HG02571 (cell line): ENCODE results near the gene TRIM41.

Source experiments
- ATAC-seq: cut with Tn5 transposase; IDR thresholded peaks from one replicate; pipeline ENCODE4 v1.9.1; 2021; ENCODE audit warnings: mild to moderate bottlenecking, moderate library complexity; ENCODE audit not compliant: unreplicated experiment

TRIM41 gene

DNA sequence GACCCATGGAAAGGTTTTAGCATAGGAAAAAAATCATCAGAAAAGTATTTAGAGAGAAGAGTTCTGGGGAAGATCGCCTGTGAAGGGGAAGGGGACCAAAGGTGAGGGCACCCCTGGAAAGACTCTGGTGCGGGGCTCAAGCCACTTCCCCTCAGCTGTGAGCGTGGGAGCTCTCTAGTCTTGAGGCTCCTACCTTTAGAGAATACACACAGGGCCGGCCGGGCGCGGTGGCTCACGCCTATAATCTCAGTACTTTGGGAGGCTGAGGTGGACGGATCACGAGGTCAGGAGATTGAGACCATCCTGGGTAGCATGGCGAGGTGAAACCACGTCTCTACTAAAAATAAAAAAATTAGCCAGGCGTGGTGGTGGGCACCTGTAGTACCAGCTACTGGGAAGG is 6.9 kb downstream of the TRIM41 start:
- no peak for ATAC-seq

DNA sequence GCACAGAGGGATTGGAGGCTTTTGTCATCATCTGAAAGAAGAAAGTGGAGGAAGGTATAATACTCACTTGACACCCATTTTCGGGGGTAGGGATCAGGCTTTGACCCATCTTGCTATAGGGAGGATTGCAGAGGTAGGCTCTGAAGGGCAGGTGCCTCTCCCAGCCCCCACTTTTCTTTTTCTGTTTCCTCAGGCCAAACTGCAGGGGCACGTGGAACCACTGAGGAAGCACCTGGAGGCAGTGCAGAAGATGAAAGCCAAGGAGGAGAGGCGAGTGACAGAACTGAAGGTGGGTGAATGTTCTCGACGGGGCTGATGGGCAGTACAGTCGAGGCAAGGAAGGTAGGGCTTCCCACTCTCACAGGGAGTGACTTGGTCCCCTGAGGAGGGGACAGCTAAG is 7.5 kb downstream of the TRIM41 start:
- no peak for ATAC-seq

GRCh38 chr5:181231432-181231831 is 8.4 kb downstream of the TRIM41 start:
- no peak for ATAC-seq

GRCh38 chr5:181232593-181232992 is 9.5 kb downstream of the TRIM41 start:
- ATAC-seq = no peak

- no peak for ATAC-seq
Measured at GRCh38 chr5:181233088-181233800, 10.2 kb downstream of the TRIM41 start.

DNA sequence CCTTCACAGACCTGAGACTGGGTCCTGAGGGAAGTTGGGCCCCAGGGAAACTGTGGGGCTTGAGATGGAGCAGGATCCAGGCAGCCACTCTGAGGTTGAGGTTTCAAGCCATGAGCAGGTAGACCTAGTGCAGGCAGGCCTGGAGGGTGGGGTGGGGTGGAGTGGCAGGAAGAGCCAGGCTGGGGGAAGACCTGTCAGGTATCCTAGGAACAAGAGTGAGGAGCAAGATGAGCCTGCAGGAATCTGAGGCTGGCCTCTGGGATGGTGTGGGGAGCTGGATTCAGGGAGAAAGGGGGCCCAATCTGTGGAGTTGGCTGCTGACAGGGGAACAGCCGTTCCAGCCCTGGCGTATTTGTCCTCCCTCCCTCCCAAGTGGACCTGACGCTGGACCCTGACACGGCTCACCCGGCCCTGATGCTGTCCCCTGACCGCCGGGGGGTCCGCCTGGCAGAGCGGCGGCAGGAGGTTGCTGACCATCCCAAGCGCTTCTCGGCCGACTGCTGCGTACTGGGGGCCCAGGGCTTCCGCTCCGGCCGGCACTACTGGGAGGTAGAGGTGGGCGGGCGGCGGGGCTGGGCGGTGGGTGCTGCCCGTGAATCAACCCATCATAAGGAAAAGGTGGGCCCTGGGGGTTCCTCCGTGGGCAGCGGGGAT is 10.8 kb downstream of the TRIM41 start:
- ATAC-seq = no peak

DNA sequence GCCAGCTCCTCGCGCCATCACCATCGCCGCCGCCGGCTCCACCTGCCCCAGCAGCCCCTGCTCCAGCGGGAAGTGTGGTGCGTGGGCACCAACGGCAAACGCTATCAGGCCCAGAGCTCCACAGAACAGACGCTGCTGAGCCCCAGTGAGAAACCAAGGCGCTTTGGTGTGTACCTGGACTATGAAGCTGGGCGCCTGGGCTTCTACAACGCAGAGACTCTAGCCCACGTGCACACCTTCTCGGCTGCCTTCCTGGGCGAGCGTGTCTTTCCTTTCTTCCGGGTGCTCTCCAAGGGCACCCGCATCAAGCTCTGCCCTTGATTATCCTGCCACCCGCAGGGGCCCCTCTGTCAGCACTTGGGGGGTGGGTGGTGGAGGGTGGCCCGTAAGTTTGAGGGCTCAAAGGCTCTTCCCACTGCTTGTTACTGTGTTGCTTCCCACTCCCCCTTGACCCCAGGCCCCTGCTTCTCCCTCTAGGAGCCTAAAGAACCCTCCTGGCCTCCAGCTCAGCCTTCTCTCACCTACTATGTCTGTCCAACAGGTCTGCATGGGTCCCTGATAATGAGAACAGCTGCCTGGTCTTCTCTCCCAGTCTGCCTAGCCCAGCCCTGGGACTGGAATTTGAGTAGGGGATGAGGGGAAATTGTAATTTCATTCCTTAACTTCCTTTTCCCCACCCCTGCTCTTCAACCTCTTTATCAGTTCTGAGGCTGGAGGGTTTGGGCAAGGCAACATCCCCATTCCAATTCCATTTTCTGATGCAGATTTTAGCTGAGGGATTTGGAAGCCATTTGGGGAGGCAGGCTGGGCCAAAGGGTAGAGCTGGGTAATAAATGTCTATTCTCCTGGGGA is 11.6 kb downstream of the TRIM41 start:
- no peak for ATAC-seq

DNA sequence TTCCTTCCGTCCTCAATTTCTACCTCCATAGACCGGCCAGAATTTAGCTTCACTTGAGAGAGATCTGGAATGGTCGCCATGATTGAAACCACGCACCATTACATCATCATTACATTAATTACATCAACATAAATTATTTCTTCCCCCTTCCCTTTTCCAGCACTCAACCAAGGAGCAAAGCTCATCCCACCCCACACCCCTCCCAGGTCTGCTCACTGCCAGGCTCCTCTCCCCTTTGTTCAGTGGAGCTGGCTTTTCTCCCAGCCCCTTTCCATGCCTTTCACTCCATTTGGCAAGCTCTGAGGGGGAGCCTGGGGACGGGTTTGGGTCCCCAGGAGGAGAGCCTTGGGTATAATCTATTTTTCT is 12.2 kb downstream of the TRIM41 start:
- no peak for ATAC-seq

GRCh38 chr5:181235689-181236366 is 12.7 kb downstream of the TRIM41 start:
- ATAC-seq = no peak

GRCh38 chr5:181236471-181236870 is 13.4 kb downstream of the TRIM41 start:
- no peak for ATAC-seq

DNA sequence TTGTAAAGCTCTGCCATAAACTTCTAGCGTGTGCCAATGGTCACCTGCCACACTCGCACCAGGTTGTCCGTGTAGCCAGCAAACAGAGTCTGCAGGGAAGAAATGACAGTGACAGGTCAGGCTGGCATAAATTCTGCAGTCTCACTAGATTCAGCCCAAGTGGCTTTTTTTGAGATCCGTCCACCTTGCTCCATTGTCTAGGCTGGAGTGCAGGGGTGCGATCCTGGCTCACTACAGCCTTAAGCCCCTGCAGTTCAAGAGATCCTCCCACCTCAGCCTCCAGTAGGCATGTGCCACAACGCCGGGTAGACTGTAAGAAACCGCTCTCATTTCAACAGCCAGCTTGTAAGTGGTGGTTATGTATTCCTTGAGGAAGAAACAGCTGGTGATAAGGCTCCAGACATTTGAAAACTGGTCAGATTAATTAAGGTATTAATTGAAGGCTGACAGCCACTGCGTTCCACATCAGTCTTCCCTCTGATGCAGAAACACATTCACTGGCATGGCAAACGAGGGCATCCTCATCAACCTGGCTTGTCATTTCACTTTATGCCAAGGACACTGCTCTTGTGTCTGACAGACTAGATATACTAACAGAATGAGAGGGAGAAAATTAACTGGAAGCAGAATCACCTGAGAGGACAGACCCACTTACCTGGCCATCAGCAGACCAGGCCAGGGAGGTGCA is 14.0 kb downstream of the TRIM41 start:
- ATAC-seq = no peak

DNA sequence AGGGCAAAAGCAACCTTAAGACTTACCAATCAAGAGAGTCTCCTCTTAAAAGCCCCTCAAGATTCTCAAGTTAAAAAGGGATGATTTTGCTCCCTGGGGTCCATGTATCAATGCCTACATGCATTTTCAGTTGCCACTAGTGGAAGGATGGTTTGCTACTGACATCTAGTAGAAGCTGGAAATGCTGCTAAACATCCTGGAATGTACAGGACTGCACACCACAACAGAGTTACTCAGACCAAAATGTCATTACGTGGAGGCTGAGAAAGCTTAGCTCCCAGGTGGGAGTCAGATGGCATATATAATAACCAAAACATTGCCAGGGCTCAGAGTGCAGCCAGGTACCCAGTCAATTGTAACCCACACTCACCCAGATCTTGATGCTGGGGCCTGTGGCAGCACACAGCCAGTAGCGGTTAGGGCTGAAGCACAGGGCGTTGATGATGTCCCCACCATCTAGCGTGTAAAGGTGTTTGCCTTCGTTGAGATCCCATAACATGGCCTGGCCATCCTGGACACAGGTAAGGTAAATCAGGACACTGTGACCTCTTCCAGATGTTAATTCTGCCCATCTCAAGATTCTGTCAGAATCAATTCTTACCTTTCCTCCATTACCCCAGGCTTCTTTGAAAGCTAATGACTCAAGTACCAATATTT is 14.8 kb downstream of the TRIM41 start:
- no peak for ATAC-seq

DNA sequence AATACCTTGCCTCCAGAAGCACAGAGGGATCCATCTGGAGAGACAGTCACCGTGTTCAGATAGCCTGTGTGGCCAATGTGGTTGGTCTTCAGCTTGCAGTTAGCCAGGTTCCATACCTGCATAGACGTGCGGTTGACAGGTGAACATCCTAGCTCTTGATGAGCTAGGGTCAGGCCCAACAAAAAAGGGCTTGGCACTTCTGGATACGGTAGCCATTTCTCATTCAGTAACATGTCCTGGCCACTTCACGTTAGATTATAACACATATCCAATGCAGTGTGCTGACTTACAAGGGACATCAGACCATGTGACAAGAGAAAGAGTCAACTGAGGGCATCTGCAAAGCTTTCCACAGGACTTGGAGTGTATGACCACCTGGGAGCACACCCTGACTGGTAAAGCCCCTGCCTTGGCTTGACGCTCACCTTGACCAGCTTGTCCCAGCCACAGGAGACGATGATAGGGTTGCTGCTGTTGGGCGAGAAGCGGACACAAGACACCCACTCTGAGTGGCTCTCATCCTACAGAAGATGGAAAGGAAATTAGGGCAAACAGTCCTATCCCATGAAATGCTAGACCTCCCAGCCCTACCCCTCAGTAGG is 16.1 kb downstream of the TRIM41 start:
- no peak for ATAC-seq

- ATAC-seq = no peak
Measured at GRCh38 chr5:181241393-181241975, 18.4 kb downstream of the TRIM41 start.

GRCh38 chr5:181242031-181242451 is 19.0 kb downstream of the TRIM41 start:
- ATAC-seq = no peak

DNA sequence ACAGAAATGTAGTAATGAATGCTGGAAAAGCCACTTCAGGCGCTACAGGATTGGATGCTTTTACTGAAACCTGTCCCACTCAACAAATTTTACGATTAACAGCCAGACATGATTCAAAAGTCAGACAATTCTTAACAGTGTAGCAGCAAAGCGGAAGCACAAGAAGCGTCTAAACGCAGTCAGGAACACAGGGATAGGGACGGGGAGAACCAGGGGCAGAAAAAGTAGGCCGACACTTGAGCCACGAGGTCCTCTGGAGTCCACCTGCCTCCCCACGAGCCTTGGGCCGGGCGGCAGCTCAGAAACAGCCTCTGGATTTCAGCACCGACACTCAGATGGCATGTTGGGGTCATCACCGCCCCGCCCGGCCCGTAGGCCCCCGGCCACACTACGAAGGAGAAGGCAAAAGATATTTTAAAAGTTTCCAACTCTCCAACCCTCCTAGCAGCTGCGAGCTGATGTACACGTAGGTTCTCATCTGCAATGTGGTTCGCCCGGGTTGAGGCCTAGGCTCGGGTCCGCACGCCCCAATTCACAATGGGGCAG is 20.0 kb downstream of the TRIM41 start:
- peak; percentile 6 for ATAC-seq

DNA sequence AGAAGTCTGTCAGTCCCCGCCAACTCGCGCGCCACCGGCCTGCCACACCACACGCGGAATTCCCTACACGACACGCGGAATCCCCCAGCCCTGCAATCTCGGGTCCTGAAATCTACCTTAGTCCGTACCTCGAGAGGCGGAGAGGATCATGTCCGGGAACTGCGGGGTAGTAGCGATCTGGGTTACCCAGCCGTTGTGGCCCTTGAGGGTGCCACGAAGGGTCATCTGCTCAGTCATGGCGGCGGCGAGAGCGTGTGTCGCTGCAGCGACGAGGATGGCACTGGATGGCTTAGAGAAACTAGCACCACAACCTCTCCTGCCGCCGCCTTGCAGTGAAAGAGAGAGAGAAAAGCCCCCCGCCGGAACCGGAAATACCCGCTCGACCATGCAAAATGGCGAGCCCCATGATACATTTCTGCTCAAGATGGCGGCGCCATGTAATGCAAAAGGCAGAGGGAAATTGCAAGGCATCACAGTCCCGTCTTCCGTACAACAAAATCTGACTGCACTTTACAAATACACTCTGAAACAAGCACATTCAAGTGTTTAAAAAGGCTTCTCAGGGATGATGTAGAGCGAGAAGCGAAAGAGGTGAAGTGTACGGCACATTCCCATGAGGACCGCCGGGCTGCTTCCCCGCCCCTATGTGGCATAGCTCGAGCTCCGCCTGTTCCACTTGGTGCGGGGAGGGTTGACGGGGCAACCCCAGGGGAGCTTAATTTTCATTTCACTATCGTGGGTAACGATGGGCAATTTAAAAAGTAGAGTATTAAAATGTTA is 20.7 kb downstream of the TRIM41 start, which contains the start of gene RACK1:
RACK1 (minus strand) TSS at position 343 of the 780 bp plus-strand sequence; CDS start at position 237, 106 bp downstream.
- ATAC-seq = peak; percentile 57
